ENCODE data around the gene GSK3A.

Gene GSK3A

GRCh38 chr19:42269478-42270345 is 27.3 kb upstream of the GSK3A start:
- H3K4me3 ChIP-seq (ENCODE audit: low read depth, low read length): peak overlapping the region; percentile 52
- H3K36me3 ChIP-seq (ENCODE audit: control insufficient read depth in 2 of 2, insufficient read depth in 1 of 2, low read length in 2 of 2): peaks cover 5 to 35% of the 10 kb centered on the region in 2 experiments
- CTCF ChIA-PET: interaction anchor here (1.3 to 2.7 kb wide), 3 partner anchors 10 to 25 kb away, joined by 3 to 28 read pairs (median 5); no protein-coding TSS in a partner anchor
- no peaks in the 10 kb centered on the region for H3K9me3 ChIP-seq (ENCODE audit: control insufficient read depth, insufficient read depth, low read depth, low read length)
- peak overlapping the region; percentile 60 for H3K27ac ChIP-seq (ENCODE audit: extremely low read depth, low read depth, low read length)
- H3K4me1 ChIP-seq (ENCODE audit: control insufficient read depth, insufficient read depth, low read length): peaks cover 16% of the 10 kb centered on the region
- POLR2A ChIA-PET: interaction anchor here (0.5 to 2.7 kb wide), 6 partner anchors 8 to 33 kb away, joined by 3 to 18 read pairs (median 8); partner anchors contain the start of genes GSK3A and PAFAH1B3
- TF ChIP-seq ZNF311 (tag by site-specific recombination; IDR thresholded peaks at IDR 0.05; ENCODE audit: borderline replicate concordance) (0 out of 2 replicates have a peak, but pooled peaks have one; percentile 22), ZNF785 (tag by site-specific recombination; IDR thresholded peaks at IDR 0.05) (peak; percentile 67; the same call in 1 of the 2 replicates), ZNF791 (tag by site-specific recombination; IDR thresholded peaks at IDR 0.05) (peak; percentile 64; the same call in 1 of the 2 replicates), PATZ1 (tag by site-specific recombination; IDR thresholded peaks at IDR 0.05) (peak; percentile 88), ZSCAN30 (tag by site-specific recombination; IDR thresholded peaks at IDR 0.05) (no peak), KLF9 (tag by site-specific recombination; IDR thresholded peaks at IDR 0.05; ENCODE audit: low read depth) (peak; percentile 42; the same call in 1 of the 2 replicates), YY2 (tag by site-specific recombination; IDR thresholded peaks at IDR 0.05) (peak; percentile 37; the same call in 1 of the 2 replicates), ZBTB10 (tag by site-specific recombination; IDR thresholded peaks at IDR 0.05) (peak; percentile 96), ZNF366 (tag by site-specific recombination; conservative IDR thresholded peaks at IDR 0.05) (peak; percentile 78), ZNF639 (tag by site-specific recombination; IDR thresholded peaks at IDR 0.05) (0 out of 2 replicates have a peak, but pooled peaks have one; percentile 27), ZNF19 (tag by site-specific recombination; IDR thresholded peaks at IDR 0.05; ENCODE audit: low read depth) (peak; percentile 24; the same call in 1 of the 2 replicates), ZFP69B (tag by site-specific recombination; IDR thresholded peaks at IDR 0.05) (0 out of 2 replicates have a peak, but pooled peaks have one; percentile 35), ZBTB1 (tag by site-specific recombination; IDR thresholded peaks at IDR 0.05) (no peak), ZNF223 (tag by site-specific recombination; IDR thresholded peaks at IDR 0.05) (no peak), EGR2 (tag by site-specific recombination; IDR thresholded peaks at IDR 0.05; ENCODE audit: low read depth) (peak; percentile 56), ZNF148 (tag by site-specific recombination; IDR thresholded peaks at IDR 0.05; ENCODE audit: borderline replicate concordance) (no peak), MZF1 (tag by site-specific recombination; IDR thresholded peaks at IDR 0.05; ENCODE audit: borderline replicate concordance) (no peak), RBAK (tag by site-specific recombination; IDR thresholded peaks at IDR 0.05) (peak; percentile 51; the same call in 1 of the 2 replicates), ZNF558 (tag by site-specific recombination; IDR thresholded peaks at IDR 0.05) (no peak)
- TF ChIP-seq, protein P1, sequence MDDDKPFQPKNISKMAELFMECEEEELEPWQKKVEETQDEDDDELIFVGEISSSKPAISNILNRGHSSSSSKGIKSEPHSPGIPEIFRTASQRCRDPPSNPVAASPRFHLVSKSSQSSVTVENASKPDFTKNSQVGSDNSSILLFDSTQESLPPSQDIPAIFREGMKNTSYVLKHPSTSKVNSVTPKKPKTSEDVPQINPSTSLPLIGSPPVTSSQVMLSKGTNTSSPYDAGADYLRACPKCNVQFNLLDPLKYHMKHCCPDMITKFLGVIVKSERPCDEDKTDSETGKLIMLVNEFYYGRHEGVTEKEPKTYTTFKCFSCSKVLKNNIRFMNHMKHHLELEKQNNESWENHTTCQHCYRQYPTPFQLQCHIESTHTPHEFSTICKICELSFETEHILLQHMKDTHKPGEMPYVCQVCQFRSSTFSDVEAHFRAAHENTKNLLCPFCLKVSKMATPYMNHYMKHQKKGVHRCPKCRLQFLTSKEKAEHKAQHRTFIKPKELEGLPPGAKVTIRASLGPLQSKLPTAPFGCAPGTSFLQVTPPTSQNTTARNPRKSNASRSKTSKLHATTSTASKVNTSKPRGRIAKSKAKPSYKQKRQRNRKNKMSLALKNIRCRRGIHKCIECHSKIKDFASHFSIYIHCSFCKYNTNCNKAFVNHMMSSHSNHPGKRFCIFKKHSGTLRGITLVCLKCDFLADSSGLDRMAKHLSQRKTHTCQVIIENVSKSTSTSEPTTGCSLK (tag by site-specific recombination; IDR thresholded peaks at IDR 0.05): no peak
